HG03558 (cell line): ENCODE results near the gene ZBTB34.

ENCODE experiments used
- ATAC-seq: cut with Tn5 transposase; IDR thresholded peaks from one replicate; pipeline ENCODE4 v1.9.1; 2021; ENCODE audit warnings: moderate number of reproducible peaks; ENCODE audit not compliant: unreplicated experiment; ENCODE audit errors: extremely low read depth

ZBTB34 gene

GRCh38 chr9:126842220-126842842 is 18.1 kb upstream of the ZBTB34 start:
- no peak for ATAC-seq

- ATAC-seq = no peak
Observed at GRCh38 chr9:126842977-126843799, 17.3 kb upstream of the ZBTB34 start.

GRCh38 chr9:126844085-126844484 is 16.4 kb upstream of the ZBTB34 start:
- no peak for ATAC-seq

- ATAC-seq = no peak
Observed at GRCh38 chr9:126847051-126847450, 13.4 kb upstream of the ZBTB34 start.

GRCh38 chr9:126849591-126850225 is 10.7 kb upstream of the ZBTB34 start:
- no peak for ATAC-seq

- no peak for ATAC-seq
Observed at GRCh38 chr9:126851286-126851880, 9.1 kb upstream of the ZBTB34 start.

GRCh38 chr9:126852086-126852688 is 8.3 kb upstream of the ZBTB34 start:
- ATAC-seq = no peak

GRCh38 chr9:126853667-126854066 is 6.8 kb upstream of the ZBTB34 start:
- ATAC-seq = no peak

- ATAC-seq = no peak
Observed at GRCh38 chr9:126854734-126855133, 5.7 kb upstream of the ZBTB34 start.

- ATAC-seq = no peak
Observed at GRCh38 chr9:126856326-126856877, 4.0 kb upstream of the ZBTB34 start.

GRCh38 chr9:126857261-126857960 is 3.0 kb upstream of the ZBTB34 start:
- no peak for ATAC-seq

GRCh38 chr9:126859111-126859510 is 1.3 kb upstream of the ZBTB34 start:
- no peak for ATAC-seq

- ATAC-seq = no peak
Observed at GRCh38 chr9:126860757-126861466, 473 bp downstream of the ZBTB34 start.

GRCh38 chr9:126861707-126862103 is 1.3 kb downstream of the ZBTB34 start:
- no peak for ATAC-seq

GRCh38 chr9:126862104-126862761 is 1.8 kb downstream of the ZBTB34 start:
- ATAC-seq = no peak

GRCh38 chr9:126864771-126865170 is 4.3 kb downstream of the ZBTB34 start:
- no peak for ATAC-seq

GRCh38 chr9:126869368-126869767 is 8.9 kb downstream of the ZBTB34 start:
- ATAC-seq = no peak

GRCh38 chr9:126872516-126872915 is 12.1 kb downstream of the ZBTB34 start:
- no peak for ATAC-seq
